ENCODE data around the gene KRT79.

DNA sequence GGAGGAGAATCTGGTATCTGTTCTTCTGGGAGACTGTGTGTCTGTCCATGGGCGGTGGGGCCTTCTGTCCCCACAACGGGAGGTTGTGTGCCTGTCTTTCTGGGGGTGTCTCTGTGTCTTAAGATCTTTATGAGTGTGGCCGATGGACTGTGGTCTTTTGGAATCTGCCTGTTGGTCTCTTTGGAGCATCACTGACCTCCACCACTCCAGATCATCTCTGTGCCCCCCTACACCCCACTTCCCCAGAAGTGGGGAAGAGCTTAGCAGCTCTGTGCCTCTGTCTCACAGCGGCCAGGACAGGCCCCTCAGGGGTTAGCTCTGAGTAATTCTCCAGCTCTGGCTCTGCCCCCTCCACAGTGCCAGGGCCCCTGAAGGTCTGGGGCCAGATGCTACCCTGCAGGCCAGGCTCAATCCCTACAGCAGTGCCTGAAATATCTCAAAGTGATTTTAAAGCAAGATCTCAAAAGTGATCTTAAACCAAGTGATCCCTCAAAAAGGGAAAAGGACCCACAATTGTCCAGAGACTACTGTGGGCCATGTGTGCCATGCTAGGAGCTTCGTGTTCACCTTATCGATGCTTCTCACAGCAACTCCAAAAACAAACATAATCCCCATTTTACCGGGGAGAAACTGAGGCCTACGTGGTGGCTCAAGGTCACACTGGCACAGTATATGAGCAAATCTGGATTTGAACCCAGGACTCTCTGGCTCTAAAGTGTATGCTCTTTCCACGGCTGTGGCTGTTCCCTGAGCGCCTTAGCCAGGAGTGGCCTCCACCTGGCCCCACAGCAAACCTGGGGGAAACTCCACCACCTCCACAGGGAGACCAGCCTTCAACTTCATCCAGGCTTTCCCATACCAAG, 40.7 kb upstream of the KRT79 start:
- no peak for TF ChIP-seq EZH2 (IDR thresholded peaks at IDR 0.05; ENCODE audit: borderline replicate concordance, low read length)
- TF ChIP-seq, protein P1, sequence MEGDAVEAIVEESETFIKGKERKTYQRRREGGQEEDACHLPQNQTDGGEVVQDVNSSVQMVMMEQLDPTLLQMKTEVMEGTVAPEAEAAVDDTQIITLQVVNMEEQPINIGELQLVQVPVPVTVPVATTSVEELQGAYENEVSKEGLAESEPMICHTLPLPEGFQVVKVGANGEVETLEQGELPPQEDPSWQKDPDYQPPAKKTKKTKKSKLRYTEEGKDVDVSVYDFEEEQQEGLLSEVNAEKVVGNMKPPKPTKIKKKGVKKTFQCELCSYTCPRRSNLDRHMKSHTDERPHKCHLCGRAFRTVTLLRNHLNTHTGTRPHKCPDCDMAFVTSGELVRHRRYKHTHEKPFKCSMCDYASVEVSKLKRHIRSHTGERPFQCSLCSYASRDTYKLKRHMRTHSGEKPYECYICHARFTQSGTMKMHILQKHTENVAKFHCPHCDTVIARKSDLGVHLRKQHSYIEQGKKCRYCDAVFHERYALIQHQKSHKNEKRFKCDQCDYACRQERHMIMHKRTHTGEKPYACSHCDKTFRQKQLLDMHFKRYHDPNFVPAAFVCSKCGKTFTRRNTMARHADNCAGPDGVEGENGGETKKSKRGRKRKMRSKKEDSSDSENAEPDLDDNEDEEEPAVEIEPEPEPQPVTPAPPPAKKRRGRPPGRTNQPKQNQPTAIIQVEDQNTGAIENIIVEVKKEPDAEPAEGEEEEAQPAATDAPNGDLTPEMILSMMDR (conservative IDR thresholded peaks at IDR 0.05 in 1 of 2, IDR thresholded peaks at IDR 0.05 in 1 of 2; ENCODE audit: extremely low read depth in 1 of 2, insufficient read depth in 1 of 2, low read depth in 1 of 2, low read length in 2 of 2), result no peak

Measured in mammary epithelial cell (primary cell).